Measurements from ENCODE around the gene SIRPG. TPM values are rescaled to one million over a fixed set of nuclear protein-coding genes. Genes with fewer than 3 reads are reported as not detected.
"Not testable (repeated sequence)": the region's sequence is repeated elsewhere in the genome, so short reads cannot be mapped to it uniquely, and the experiment has no call there.

SIRPG gene
- not detected in 2 replicates for polyA plus RNA-seq (2012; rRNA removed)
- polyA plus RNA-seq (2012; cell fraction: cytosol; rRNA removed): not detected in 2 replicates
- not detected in 2 replicates for polyA plus RNA-seq (2012; cell fraction: nucleus; rRNA removed)

- Histone ChIP-seq H3K4me3 (ENCODE audit: low read depth in 2 of 2, low read length in 1 of 2) (no peak within 1 kb of the TSS), H2AFZ (ENCODE audit: low read depth) (no peak within 1 kb of the TSS), H3K27me3 (ENCODE audit: insufficient read depth) (no peaks in the 10 kb centered on the region), H3K27ac (ENCODE audit: low read depth in 2 of 2, low read length in 1 of 2) (no peak within 1 kb of the TSS), H3K4me1 (ENCODE audit: control insufficient read depth in 1 of 2, insufficient read depth in 2 of 2, low read depth in 1 of 2, low read length in 1 of 2) (no peaks in the 10 kb centered on the region; a peak in 1 of 4 replicates), H3K9me3 (no peaks in the 10 kb centered on the region), H3K9me2 (no peaks in the 10 kb centered on the region), H3K79me2 (ENCODE audit: insufficient read depth) (no peaks in the 10 kb centered on the region), H3F3A (replicated peaks; ENCODE audit: insufficient read depth) (no peaks in the 10 kb centered on the region), H3K36me3 (replicated peaks in 1 of 2; ENCODE audit: control insufficient read depth in 1 of 2, insufficient read depth in 2 of 2, low read length in 1 of 2) (no peaks in the 10 kb centered on the region), H3K9ac (no peak within 1 kb of the TSS), H4K20me1 (ENCODE audit: insufficient read depth) (0 out of 2 replicates have a peak, but pooled peaks cover 5% of the 10 kb centered on the region), H3K4me2 (no peak within 1 kb of the TSS)
- CTCF ChIA-PET: no interaction called here
- no peak for DNase-seq
- 39% methylated on average over 5 of the region's 5 CpGs for WGBS (ENCODE audit: low lambda C conversion rate)
- POLR2A ChIA-PET: no interaction called here
- TF ChIP-seq FOSL2 (IDR thresholded peaks at IDR 0.05; ENCODE audit: borderline replicate concordance, low read depth): no peak
- TF ChIP-seq SMC3 (IDR thresholded peaks at IDR 0.05; ENCODE audit: low read depth, low read length): no peak
- TF ChIP-seq EP300 (IDR thresholded peaks at IDR 0.05; ENCODE audit: borderline replicate concordance in 1 of 2, low read depth in 1 of 2, low read length in 1 of 2): no peak
- no peak for TF ChIP-seq ELF1 (IDR thresholded peaks at IDR 0.05)
- TF ChIP-seq, protein P1, sequence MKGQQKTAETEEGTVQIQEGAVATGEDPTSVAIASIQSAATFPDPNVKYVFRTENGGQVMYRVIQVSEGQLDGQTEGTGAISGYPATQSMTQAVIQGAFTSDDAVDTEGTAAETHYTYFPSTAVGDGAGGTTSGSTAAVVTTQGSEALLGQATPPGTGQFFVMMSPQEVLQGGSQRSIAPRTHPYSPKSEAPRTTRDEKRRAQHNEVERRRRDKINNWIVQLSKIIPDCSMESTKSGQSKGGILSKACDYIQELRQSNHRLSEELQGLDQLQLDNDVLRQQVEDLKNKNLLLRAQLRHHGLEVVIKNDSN (IDR thresholded peaks at IDR 0.05; ENCODE audit: borderline replicate concordance, low read depth): no peak
- TF ChIP-seq EZH2phosphoT487 (IDR thresholded peaks at IDR 0.05; ENCODE audit: borderline replicate concordance, low read depth): no peak
- TF ChIP-seq NFIC (IDR thresholded peaks at IDR 0.05; ENCODE audit: borderline replicate concordance): no peak
- no peak for TF ChIP-seq MEF2A (IDR thresholded peaks at IDR 0.05; ENCODE audit: borderline replicate concordance, low read depth)
- TF ChIP-seq TCF12 (IDR thresholded peaks at IDR 0.05): no peak
- no peak for TF ChIP-seq RXRA (IDR thresholded peaks at IDR 0.05; ENCODE audit: borderline replicate concordance, low read depth)
- no peak for TF ChIP-seq JUND (IDR thresholded peaks at IDR 0.05)
- no peak for TF ChIP-seq RAD21 (IDR thresholded peaks at IDR 0.05; ENCODE audit: low read length)
- TF ChIP-seq SIN3A (IDR thresholded peaks at IDR 0.05; ENCODE audit: borderline replicate concordance, low read depth, low read length): no peak
- no peak for TF ChIP-seq TEAD4 (IDR thresholded peaks at IDR 0.05; ENCODE audit: borderline replicate concordance, insufficient read depth)
- TF ChIP-seq, protein P2, sequence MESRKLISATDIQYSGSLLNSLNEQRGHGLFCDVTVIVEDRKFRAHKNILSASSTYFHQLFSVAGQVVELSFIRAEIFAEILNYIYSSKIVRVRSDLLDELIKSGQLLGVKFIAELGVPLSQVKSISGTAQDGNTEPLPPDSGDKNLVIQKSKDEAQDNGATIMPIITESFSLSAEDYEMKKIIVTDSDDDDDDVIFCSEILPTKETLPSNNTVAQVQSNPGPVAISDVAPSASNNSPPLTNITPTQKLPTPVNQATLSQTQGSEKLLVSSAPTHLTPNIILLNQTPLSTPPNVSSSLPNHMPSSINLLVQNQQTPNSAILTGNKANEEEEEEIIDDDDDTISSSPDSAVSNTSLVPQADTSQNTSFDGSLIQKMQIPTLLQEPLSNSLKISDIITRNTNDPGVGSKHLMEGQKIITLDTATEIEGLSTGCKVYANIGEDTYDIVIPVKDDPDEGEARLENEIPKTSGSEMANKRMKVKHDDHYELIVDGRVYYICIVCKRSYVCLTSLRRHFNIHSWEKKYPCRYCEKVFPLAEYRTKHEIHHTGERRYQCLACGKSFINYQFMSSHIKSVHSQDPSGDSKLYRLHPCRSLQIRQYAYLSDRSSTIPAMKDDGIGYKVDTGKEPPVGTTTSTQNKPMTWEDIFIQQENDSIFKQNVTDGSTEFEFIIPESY (IDR thresholded peaks at IDR 0.05; ENCODE audit: borderline replicate concordance, low read depth): no peak
- TF ChIP-seq RFX5 (IDR thresholded peaks at IDR 0.05; ENCODE audit: low read length): no peak
- no peak for TF ChIP-seq NRF1 (IDR thresholded peaks at IDR 0.05; ENCODE audit: low read depth, low read length)
Observed at GRCh38 chr20:1657556-1658334, at the start of gene SIRPG. Gene SIRPG (minus strand): TSS chr20:1657779. CDS start chr20:1657714, 65 bp downstream.

- H3K27me3 ChIP-seq (ENCODE audit: insufficient read depth); H3K9me3 ChIP-seq; H3K9ac ChIP-seq; H3K27ac ChIP-seq (ENCODE audit: low read depth in 2 of 2, low read length in 1 of 2); H2AFZ ChIP-seq (ENCODE audit: low read depth); H3K4me1 ChIP-seq (ENCODE audit: control insufficient read depth in 1 of 2, insufficient read depth in 2 of 2, low read depth in 1 of 2, low read length in 1 of 2); H3K36me3 ChIP-seq (replicated peaks in 1 of 2; ENCODE audit: control insufficient read depth in 1 of 2, insufficient read depth in 2 of 2, low read length in 1 of 2); H3K4me2 ChIP-seq; H3K9me2 ChIP-seq; H3K4me3 ChIP-seq (ENCODE audit: low read depth in 2 of 2, low read length in 1 of 2); DNase-seq; H4K20me1 ChIP-seq (ENCODE audit: insufficient read depth); CTCF ChIA-PET; POLR2A ChIA-PET; H3K79me2 ChIP-seq (ENCODE audit: insufficient read depth); H3F3A ChIP-seq (replicated peaks; ENCODE audit: insufficient read depth): not testable (repeated sequence)
- WGBS (ENCODE audit: low lambda C conversion rate): 61% methylated on average over 11 of the region's 13 CpGs
Observed at GRCh38 chr20:1706887-1707286, 49.3 kb upstream of the SIRPG start.
